ENCODE data around the gene ID2. TPM values are rescaled to one million over a fixed set of nuclear protein-coding genes. Genes with fewer than 3 reads are reported as not detected.

ID2 gene
- total RNA-seq, 1 experiment from 2014 or later: 112 TPM

- no peaks in the 10 kb centered on the region for H4K20me1 ChIP-seq (ENCODE audit: insufficient read depth)
- CTCF ChIA-PET: no interaction called here
- H3K27ac ChIP-seq (ENCODE audit: low read depth, low read length): no peak overlapping the region
- ATAC-seq: no peak
- H2AFZ ChIP-seq (ENCODE audit: low read depth, low read length, poor library complexity, severe bottlenecking): no peak overlapping the region
- no peak for TF ChIP-seq MAX (IDR thresholded peaks at IDR 0.05)
- TF ChIP-seq EZH2 (IDR thresholded peaks at IDR 0.05): no peak
- TF ChIP-seq CBX3 (IDR thresholded peaks at IDR 0.05; ENCODE audit: low read depth): no peak
- no peak for TF ChIP-seq YY1 (IDR thresholded peaks at IDR 0.05; ENCODE audit: extremely low read depth, insufficient replicate concordance, low read depth, low read length)
- no peak for TF ChIP-seq EZH2phosphoT487 (IDR thresholded peaks at IDR 0.05; ENCODE audit: borderline replicate concordance)
- TF ChIP-seq JUND (IDR thresholded peaks at IDR 0.05): no peak
- no peak for TF ChIP-seq CEBPB (IDR thresholded peaks at IDR 0.05; ENCODE audit: low read depth)
- no peak for TF ChIP-seq SP1 (IDR thresholded peaks at IDR 0.05; ENCODE audit: low read depth)
- no peak for TF ChIP-seq SIN3A (IDR thresholded peaks at IDR 0.05; ENCODE audit: low read depth)
- TF ChIP-seq SRF (IDR thresholded peaks at IDR 0.05; ENCODE audit: low read depth): no peak
- no peak for TF ChIP-seq POLR2AphosphoS5 (IDR thresholded peaks at IDR 0.05; ENCODE audit: low read depth, low read length)
- TF ChIP-seq TCF7L2 (IDR thresholded peaks at IDR 0.05; ENCODE audit: borderline replicate concordance, extremely low read depth, insufficient read depth, insufficient read length): no peak
- H3K9ac ChIP-seq (ENCODE audit: low read length): no peak overlapping the region
- no peak for DNase-seq (ENCODE audit: low read depth, low spot score)
- no peaks in the 10 kb centered on the region for H3K36me3 ChIP-seq (ENCODE audit: control insufficient read depth in 1 of 2, insufficient read depth in 2 of 2, low read length in 2 of 2)
- no peak overlapping the region for H3K4me2 ChIP-seq (ENCODE audit: low read length)
- H3K4me3 ChIP-seq (replicated peaks in 1 of 2; ENCODE audit: low read depth in 1 of 2, low read length in 2 of 2): no peak overlapping the region
- no TSS peak for BruUV-seq (replicated peaks)
- RAD21 ChIA-PET (ENCODE audit: low non-redundant PET in 1 of 2, low total read pairs in 2 of 2, uncharacterized antibody in 2 of 2, unreplicated experiment in 2 of 2): no interaction called here
- no peaks in the 10 kb centered on the region for H3K9me2 ChIP-seq (ENCODE audit: insufficient read depth)
- no peaks in the 10 kb centered on the region for H3K79me2 ChIP-seq (ENCODE audit: insufficient read depth, low read length)
- peaks cover 0 to 12% of the 10 kb centered on the region in 2 experiments; a peak in 2 of 4 replicates for H3K4me1 ChIP-seq (ENCODE audit: control insufficient read depth in 1 of 2, insufficient read depth in 2 of 2, low read length in 2 of 2)
- POLR2A ChIA-PET: no interaction called here
- no peaks in the 10 kb centered on the region for H3K9me3 ChIP-seq (ENCODE audit: control insufficient read depth in 1 of 2, insufficient read depth in 1 of 2, low read depth in 1 of 2, low read length in 2 of 2)
- H3K27me3 ChIP-seq (ENCODE audit: insufficient read depth, low read length): no peaks in the 10 kb centered on the region
- intact Hi-C loops (cut with micrococcal nuclease): loop anchor here (5.0 kb wide), 1 partner anchor 443 kb away; no protein-coding TSS in a partner anchor
These were observed 12.9 kb downstream of the ID2 start for GRCh38 chr2:8694737-8695136.

GRCh38 chr2:8697190-8697589 is 15.3 kb downstream of the ID2 start:
- no peak overlapping the region for H3K9ac ChIP-seq (ENCODE audit: low read length)
- intact Hi-C loops (cut with micrococcal nuclease): no loop called here
- H3K27me3 ChIP-seq (ENCODE audit: insufficient read depth, low read length): no peaks in the 10 kb centered on the region
- no peak overlapping the region for H2AFZ ChIP-seq (ENCODE audit: low read depth, low read length, poor library complexity, severe bottlenecking)
- H3K4me1 ChIP-seq (ENCODE audit: control insufficient read depth in 1 of 2, insufficient read depth in 2 of 2, low read length in 2 of 2): peaks cover 0 to 12% of the 10 kb centered on the region in 2 experiments; a peak in 2 of 4 replicates
- H3K27ac ChIP-seq (ENCODE audit: low read depth, low read length): no peak overlapping the region
- ChIA-PET POLR2A (no interaction called here), CTCF (interaction anchor here (1.2 kb wide), 1 partner anchor 65 kb away, joined by 4 read pairs; no protein-coding TSS in a partner anchor), RAD21 (ENCODE audit: low non-redundant PET in 1 of 2, low total read pairs in 2 of 2, uncharacterized antibody in 2 of 2, unreplicated experiment in 2 of 2) (no interaction called here)
- DNase-seq (ENCODE audit: low read depth, low spot score): no peak
- BruUV-seq (replicated peaks): no TSS peak
- no peaks in the 10 kb centered on the region for H3K79me2 ChIP-seq (ENCODE audit: insufficient read depth, low read length)
- no peaks in the 10 kb centered on the region for H4K20me1 ChIP-seq (ENCODE audit: insufficient read depth)
- H3K4me3 ChIP-seq (replicated peaks in 1 of 2; ENCODE audit: low read depth in 1 of 2, low read length in 2 of 2): no peak overlapping the region
- H3K4me2 ChIP-seq (ENCODE audit: low read length): no peak overlapping the region
- no peaks in the 10 kb centered on the region for H3K36me3 ChIP-seq (ENCODE audit: control insufficient read depth in 1 of 2, insufficient read depth in 2 of 2, low read length in 2 of 2)
- no peak for ATAC-seq
- H3K9me3 ChIP-seq (ENCODE audit: control insufficient read depth in 1 of 2, insufficient read depth in 1 of 2, low read depth in 1 of 2, low read length in 2 of 2): no peaks in the 10 kb centered on the region
- H3K9me2 ChIP-seq (ENCODE audit: insufficient read depth): no peaks in the 10 kb centered on the region
- no peak for TF ChIP-seq POLR2AphosphoS5 (IDR thresholded peaks at IDR 0.05; ENCODE audit: low read depth, low read length)
- TF ChIP-seq REST (IDR thresholded peaks at IDR 0.05; ENCODE audit: low read depth): no peak
- no peak for TF ChIP-seq MAX (IDR thresholded peaks at IDR 0.05)
- no peak for TF ChIP-seq ATF3 (IDR thresholded peaks at IDR 0.05)
- no peak for TF ChIP-seq ZFX (IDR thresholded peaks at IDR 0.05)
- no peak for TF ChIP-seq CTCF (IDR thresholded peaks at IDR 0.05 in 2 of 3, conservative IDR thresholded peaks at IDR 0.05 in 1 of 3; ENCODE audit: borderline replicate concordance in 1 of 3, insufficient read depth in 1 of 3, low read depth in 2 of 3, low read length in 2 of 3)
- no peak for TF ChIP-seq SIN3A (IDR thresholded peaks at IDR 0.05; ENCODE audit: low read depth)
